HL-60 (cell line): Measurements from ENCODE around the gene LCOR.

ENCODE experiments used
- CTCF ChIP-seq: IDR thresholded peaks from one replicate; pipeline ENCODE4 v1.5.1; 2011; ENCODE audit warnings: low read length, control low read depth, inconsistent platforms; ENCODE audit not compliant: insufficient read depth
- POLR2AphosphoS5 ChIP-seq: IDR thresholded peaks from 2 replicates; pipeline ENCODE4 v1.6.1; 2012; ENCODE audit warnings: low read depth
- REST ChIP-seq: IDR thresholded peaks from 2 replicates; pipeline ENCODE4 v1.6.1; 2012; ENCODE audit warnings: low read depth; ENCODE audit not compliant: insufficient replicate concordance
- SPI1 ChIP-seq: IDR thresholded peaks from 2 replicates; pipeline ENCODE4 v1.6.1; 2012; ENCODE audit warnings: low read depth, mild to moderate bottlenecking, borderline replicate concordance

GRCh38 chr10:97003804-97004201 is 171.7 kb downstream of the LCOR start:
- TF ChIP-seq CTCF (no peak), REST (no peak), POLR2AphosphoS5 (no peak), SPI1 (no peak)
